Glomerular endothelial cell (primary cell): ENCODE results near the gene S100P. TPM values are rescaled to one million over a fixed set of nuclear protein-coding genes. Genes with fewer than 3 reads are reported as not detected.
"Not testable (repeated sequence)": the region's sequence is repeated elsewhere in the genome, so short reads cannot be mapped to it uniquely, and the experiment has no call there.

ENCODE experiments used
- DNase-seq: peaks from one replicate; pipeline ENCODE4 v3.0.0-alpha.2; 2011; ENCODE audit warnings: low read depth, low spot score; ENCODE audit errors: extremely low read depth
- total RNA-seq: library from RNA; depleted of rRNA; stranded (reverse); fragments of >200 nt; gene quantifications from 2 replicates; pipeline ENCODE4 v1.2.3, GENCODE V29; 2015

Gene S100P
- total RNA-seq, 1 donor from 2014 or later = not detected

GRCh38 chr4:6672541-6673190 lies 21.0 kb upstream of the S100P start:
- DNase-seq = not testable (repeated sequence)

- not testable (repeated sequence) for DNase-seq
Measured at GRCh38 chr4:6673191-6673659, 20.5 kb upstream of the S100P start.

- peak; percentile 56 for DNase-seq
Measured at GRCh38 chr4:6673660-6674499, 19.8 kb upstream of the S100P start.

DNA sequence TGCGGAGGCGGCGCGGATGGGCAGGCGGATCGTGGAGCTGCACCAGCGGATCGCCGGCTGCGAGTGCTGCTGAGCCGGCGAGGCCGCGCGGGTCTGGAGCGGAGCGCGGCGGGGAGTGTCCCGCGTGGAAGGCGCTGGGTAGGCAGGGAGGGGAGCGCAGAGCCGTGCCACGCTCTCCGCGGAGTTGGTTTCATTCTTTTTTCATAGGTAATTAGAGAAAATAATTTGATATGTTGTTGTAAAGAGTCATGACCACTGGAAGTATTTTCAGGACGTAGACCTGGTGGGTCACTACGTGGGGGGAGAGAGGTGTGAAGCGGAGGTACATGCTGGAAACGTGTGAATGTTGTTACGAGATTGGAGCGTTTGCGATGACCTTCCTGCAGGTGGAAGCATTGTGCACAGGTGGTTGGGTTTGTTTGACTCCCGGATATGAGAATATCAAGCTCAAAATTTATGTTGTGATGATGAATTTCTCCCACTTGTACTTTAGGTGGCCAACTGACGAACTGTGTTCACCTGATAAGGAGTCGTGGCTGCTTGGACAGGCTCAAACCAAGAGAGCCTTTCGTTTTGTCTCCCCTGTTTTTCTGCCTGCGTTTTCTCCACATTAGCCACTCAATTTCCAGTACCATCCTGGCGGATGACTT lies 19.1 kb upstream of the S100P start:
- no peak for DNase-seq

DNA sequence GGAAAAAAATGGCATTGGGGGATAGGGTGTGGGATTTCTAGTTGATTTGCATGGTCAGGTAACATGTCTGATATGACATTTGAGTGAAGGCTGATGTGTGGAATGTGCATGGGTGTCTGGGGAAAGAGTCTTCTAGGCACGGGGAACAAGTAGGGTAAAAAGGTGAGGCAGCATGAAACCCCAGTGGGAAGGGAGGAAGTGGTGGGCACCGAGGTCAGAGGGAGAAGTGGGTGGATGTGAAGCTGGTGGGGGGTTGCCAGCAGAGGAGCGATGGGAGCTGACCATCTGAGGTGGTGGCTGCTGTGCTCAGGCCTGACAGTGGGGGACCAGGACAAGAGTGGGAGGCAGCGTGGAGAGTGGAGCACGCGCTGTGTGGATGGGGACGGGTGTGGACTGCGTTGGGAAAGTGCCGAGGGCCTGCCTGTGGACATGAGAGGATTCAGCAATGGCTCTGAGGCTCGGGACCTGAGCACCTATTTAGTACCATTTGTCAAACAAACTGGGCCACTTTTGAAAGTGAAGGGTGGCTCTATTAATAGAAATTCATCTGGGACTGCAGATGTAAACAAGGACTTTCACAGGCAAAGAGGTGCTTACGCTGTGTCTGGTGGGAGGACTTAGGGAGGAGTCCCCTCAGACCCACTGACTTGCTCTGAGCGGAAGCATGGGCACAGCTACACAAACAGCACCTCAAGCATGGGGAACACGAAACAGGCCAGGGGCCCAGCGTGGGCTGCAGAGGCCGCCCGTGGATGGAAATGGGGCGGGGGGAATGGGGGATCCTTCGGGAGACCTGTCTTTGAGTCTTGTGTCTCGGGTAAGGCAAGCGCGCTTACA lies 16.7 kb upstream of the S100P start:
- no peak for DNase-seq

DNA sequence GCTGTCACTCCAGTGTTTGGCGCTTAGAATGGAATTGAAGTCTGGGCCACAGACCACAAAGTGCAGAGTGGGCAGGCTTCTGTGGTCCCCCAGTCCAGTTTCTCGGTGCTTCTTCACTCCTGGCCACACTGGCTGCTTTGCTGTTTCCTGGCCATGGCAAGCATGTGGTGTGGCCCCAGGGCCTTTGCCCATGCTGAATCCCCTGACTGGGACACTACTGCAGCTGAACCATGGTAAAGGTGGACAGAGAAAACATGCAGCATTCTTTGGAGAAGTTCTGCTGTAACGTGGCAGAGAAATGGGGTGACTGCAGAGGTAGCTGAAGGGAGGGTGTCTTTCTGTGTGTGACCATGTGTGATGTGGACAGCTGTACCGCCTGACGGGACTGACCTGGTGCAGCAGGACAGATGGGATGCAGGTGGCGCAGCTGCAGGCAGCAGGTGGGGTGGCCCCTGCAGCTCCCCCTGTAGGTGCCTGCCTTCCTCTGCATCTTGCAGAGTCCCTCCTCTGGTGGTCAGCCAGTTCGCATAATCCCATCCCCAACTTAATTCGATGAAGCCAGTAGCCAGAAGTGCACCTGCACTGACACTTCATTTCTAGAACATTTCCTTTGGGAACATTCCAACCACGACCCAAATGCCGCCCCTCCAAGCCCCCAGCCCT lies 13.2 kb upstream of the S100P start:
- DNase-seq = no peak

DNA sequence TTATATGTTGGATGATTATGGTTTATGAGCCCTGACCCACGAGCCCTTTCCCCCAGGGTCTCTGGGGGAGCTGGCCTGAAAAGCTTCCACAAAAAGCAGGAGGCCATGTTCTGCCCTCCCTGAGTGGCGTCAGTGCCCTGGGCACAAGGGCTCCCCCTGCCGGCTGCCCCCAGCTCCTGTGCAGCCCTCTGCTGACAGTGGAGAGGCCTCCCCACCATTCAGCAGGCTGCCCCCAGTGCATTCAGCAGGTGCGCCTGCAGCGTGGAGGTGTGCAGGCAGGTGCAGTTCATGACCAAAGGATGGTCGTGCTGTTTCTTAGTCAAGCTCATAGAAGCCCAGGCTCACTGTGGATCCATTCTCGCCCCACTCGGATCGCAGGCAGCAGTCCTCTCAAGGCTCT lies 12.5 kb upstream of the S100P start:
- no peak for DNase-seq

GRCh38 chr4:6682862-6683590 lies 10.7 kb upstream of the S100P start:
- DNase-seq = no peak

- DNase-seq = no peak
Measured at GRCh38 chr4:6684656-6685055, 9.0 kb upstream of the S100P start.

- DNase-seq = no peak
Measured at GRCh38 chr4:6686104-6686787, 7.4 kb upstream of the S100P start.

DNA sequence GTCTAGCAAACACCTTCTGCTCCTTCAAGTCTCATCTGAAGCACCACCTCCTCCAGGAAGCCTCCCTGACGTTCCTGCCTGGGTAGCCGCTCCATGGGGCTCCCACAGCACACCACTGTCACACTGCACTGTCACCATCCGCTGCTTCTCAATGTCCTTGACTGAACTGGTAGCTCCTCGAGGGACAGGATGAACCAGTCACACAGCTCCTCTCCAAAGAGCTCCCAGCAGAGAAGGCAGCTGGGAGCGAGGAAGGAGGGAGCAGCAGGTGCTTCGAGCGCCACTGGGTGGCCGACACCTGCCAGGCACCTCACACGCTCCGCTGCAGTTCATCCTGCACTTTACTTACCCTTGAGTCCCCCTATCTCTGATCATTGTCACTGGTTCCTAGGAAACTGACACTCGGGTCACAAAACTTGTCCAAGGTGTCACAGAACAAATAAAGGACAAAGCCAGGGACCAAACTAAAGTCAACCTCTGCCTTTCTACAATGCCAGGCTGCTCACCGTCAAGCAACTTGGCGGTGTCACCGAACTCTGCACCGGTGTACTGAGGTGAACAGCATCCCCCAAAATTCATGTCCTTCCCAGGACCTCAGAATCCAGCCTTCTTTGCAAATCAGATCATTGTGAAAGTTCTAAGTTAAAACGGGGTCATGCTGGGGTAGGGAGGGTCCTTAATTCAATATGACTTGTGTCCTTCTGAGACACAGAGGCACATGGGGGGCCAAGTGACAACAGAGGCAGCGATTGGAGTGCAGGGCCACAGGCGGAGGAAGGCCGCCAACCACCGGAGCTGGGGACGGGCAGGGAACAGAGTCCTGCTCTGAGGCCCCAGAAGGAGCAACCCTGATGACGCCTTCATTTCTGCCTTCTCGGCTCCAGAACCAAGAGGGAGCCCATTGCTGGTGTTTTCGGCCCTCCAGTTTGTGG lies 5.5 kb upstream of the S100P start:
- DNase-seq = no peak

- DNase-seq = no peak
Measured at GRCh38 chr4:6688879-6689505, 4.7 kb upstream of the S100P start.

- no peak for DNase-seq
Measured at GRCh38 chr4:6689506-6689960, 4.1 kb upstream of the S100P start.

DNA sequence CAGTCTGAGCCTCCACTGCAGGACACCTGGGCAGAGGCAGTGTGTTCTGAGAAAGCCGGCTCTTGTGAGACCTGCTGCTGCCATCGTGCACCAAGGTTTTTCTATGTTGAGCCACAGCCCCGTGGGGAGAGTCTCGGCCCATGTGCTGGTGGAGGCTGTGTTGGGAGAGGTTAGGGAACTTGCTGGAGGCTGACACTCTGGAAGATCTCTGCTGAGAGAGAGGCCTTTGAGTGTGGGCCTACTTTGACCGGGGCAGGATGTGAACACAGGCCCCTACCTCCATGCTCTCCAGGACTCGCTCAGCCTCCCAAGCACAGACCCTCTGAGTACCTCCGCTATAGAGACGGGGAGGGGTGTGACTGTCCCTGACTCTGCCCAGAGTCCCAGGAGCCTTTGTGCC lies 1.3 kb upstream of the S100P start:
- no peak for DNase-seq

- no peak for DNase-seq
Measured at GRCh38 chr4:6692806-6693205, 872 bp upstream of the S100P start.

- DNase-seq = no peak
Measured at GRCh38 chr4:6694177-6694901, 661 bp downstream of the S100P start.
